Measurements from ENCODE around the gene CLMN. TPM values are rescaled to one million over a fixed set of nuclear protein-coding genes. Genes with fewer than 3 reads are reported as not detected.

The CLMN gene
- total and polyA plus RNA-seq, 10 of the 15 experiments (the other 5 are each of a cell fraction or from before 2014, with no cell fraction given), result 7.8 to 49.3 (median 18.5) TPM

DNA sequence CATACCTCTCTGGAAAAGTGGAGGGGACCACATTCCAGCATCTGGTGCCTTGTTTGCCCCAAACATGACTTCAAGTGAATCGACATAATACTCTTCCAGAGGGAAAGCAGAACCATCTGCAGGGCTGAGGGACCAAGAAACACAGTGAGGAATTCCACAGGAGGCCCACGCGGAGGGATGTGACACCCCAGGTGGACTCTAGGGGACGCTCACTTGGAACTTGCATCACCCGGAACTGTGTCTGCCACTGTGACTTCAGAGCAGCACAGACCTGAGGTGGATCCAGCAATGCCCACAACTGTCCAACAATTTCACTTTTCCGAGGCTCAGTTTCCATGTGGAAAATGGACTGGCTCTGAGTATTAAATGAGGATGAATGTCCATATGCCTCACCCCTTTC, 14.3 kb upstream of the CLMN start:
- Histone ChIP-seq H3K27me3 (replicated peaks in 1 of 2; ENCODE audit: control insufficient read depth in 2 of 2, insufficient read depth in 2 of 2, low read length in 1 of 2) (no peaks in the 10 kb centered on the region; a peak in 1 of 4 replicates), H3K4me1 (ENCODE audit: control insufficient read depth, insufficient read depth, low read length) (no peaks in the 10 kb centered on the region), H3K9ac (ENCODE audit: control insufficient read depth, insufficient read depth, low read length) (no peak overlapping the region), H3K36me3 (ENCODE audit: control insufficient read depth in 2 of 2, insufficient read depth in 2 of 2, low read length in 1 of 2) (no peaks in the 10 kb centered on the region), H3K4me2 (ENCODE audit: control insufficient read depth, insufficient read depth) (no peak overlapping the region), H3K9me3 (replicated peaks; ENCODE audit: control insufficient read depth, insufficient read depth, low read length) (no peaks in the 10 kb centered on the region), H3K79me2 (ENCODE audit: control insufficient read depth, insufficient read depth, low read length) (no peaks in the 10 kb centered on the region), H4K20me1 (ENCODE audit: control insufficient read depth, insufficient read depth) (no peaks in the 10 kb centered on the region), H2AFZ (ENCODE audit: control insufficient read depth, low read depth, low read length) (no peak overlapping the region), H3K27ac (ENCODE audit: control insufficient read depth, insufficient read depth) (no peak overlapping the region), H3K4me3 (no peak overlapping the region)
- SMC1A ChIA-PET (ENCODE audit: uncharacterized antibody, unreplicated experiment), result no interaction called here
- in situ Hi-C loops (cut with MboI), result no loop called here
- FAIRE-seq, result no peak
- 50% methylated on average over 6 of the region's 6 CpGs for WGBS (ENCODE audit: insufficient coverage, insufficient replicate concordance, low lambda C conversion rate, missing lambda C conversion rate)
- CTCF ChIA-PET, result interaction anchor here (1.4 kb wide), 1 partner anchor 27 kb away, joined by 3 read pairs; no protein-coding TSS in a partner anchor
- intact Hi-C loops (cut with micrococcal nuclease; ENCODE audit: unreplicated experiment), result no loop called here
- no TSS peak for BruUV-seq (replicated peaks)
- DNase-seq (ENCODE audit: low read depth, low spot score), result no peak
- RAD21 ChIA-PET (ENCODE audit: unreplicated experiment), result no interaction called here
- POLR2A ChIA-PET, result no interaction called here
- ATAC-seq, result no peak
- TF ChIP-seq, protein P1, sequence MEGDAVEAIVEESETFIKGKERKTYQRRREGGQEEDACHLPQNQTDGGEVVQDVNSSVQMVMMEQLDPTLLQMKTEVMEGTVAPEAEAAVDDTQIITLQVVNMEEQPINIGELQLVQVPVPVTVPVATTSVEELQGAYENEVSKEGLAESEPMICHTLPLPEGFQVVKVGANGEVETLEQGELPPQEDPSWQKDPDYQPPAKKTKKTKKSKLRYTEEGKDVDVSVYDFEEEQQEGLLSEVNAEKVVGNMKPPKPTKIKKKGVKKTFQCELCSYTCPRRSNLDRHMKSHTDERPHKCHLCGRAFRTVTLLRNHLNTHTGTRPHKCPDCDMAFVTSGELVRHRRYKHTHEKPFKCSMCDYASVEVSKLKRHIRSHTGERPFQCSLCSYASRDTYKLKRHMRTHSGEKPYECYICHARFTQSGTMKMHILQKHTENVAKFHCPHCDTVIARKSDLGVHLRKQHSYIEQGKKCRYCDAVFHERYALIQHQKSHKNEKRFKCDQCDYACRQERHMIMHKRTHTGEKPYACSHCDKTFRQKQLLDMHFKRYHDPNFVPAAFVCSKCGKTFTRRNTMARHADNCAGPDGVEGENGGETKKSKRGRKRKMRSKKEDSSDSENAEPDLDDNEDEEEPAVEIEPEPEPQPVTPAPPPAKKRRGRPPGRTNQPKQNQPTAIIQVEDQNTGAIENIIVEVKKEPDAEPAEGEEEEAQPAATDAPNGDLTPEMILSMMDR (IDR thresholded peaks at IDR 0.05 in 2 of 3, conservative IDR thresholded peaks at IDR 0.05 in 1 of 3; ENCODE audit: control insufficient read depth in 2 of 3, extremely low read depth in 1 of 3, insufficient read depth in 1 of 3, low read depth in 3 of 3, low read length in 3 of 3), result peak in 1 of 3 experiments; percentile 16; a peak in 1 of 6 replicates
- TF ChIP-seq TBL1XR1 (IDR thresholded peaks at IDR 0.05; ENCODE audit: low read depth, low read length), result no peak

DNA sequence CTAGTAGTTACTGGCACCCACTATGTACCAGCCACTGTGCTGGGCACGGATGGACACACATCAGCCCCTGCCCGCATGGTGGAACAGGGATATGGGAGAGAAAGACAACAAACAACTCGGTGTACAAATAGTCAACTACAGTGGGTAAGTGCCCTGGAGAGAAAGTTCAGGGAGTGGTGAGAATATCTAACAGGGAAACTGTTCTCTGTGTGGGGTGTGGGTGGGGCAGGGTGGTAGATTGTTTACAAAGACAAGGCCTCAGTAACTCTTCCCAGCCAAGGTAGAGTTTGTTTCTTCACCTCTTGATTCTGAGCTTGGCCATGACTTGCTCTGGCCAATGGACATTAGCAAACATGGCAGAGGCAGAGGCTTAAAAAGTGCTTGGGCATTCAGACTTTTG, 12.9 kb upstream of the CLMN start:
- H3K79me2 ChIP-seq (ENCODE audit: control insufficient read depth, insufficient read depth, low read length), result no peaks in the 10 kb centered on the region
- no peak for ATAC-seq
- peaks cover 10% of the 10 kb centered on the region for H3K4me1 ChIP-seq (ENCODE audit: control insufficient read depth, insufficient read depth, low read length)
- SMC1A ChIA-PET (ENCODE audit: uncharacterized antibody, unreplicated experiment), result interaction anchor here (0.6 kb wide), 1 partner anchor 49 kb away, joined by 3 read pairs; no protein-coding TSS in a partner anchor
- DNase-seq (ENCODE audit: low read depth, low spot score), result no peak
- intact Hi-C loops (cut with micrococcal nuclease; ENCODE audit: unreplicated experiment), result no loop called here
- BruUV-seq (replicated peaks), result no TSS peak
- no peak overlapping the region for H2AFZ ChIP-seq (ENCODE audit: control insufficient read depth, low read depth, low read length)
- H3K4me2 ChIP-seq (ENCODE audit: control insufficient read depth, insufficient read depth), result no peak overlapping the region
- H3K9me3 ChIP-seq (replicated peaks; ENCODE audit: control insufficient read depth, insufficient read depth, low read length), result no peaks in the 10 kb centered on the region; the same call in 2 of the 3 replicates
- no peaks in the 10 kb centered on the region for H3K27me3 ChIP-seq (replicated peaks in 1 of 2; ENCODE audit: control insufficient read depth in 2 of 2, insufficient read depth in 2 of 2, low read length in 1 of 2)
- TF ChIP-seq MEF2A (IDR thresholded peaks at IDR 0.05; ENCODE audit: insufficient read depth, low read depth, low read length) (no peak), ZBED1 (IDR thresholded peaks at IDR 0.05; ENCODE audit: borderline replicate concordance) (no peak), CHD4 (IDR thresholded peaks at IDR 0.05) (no peak)
- TF ChIP-seq, protein P2, sequence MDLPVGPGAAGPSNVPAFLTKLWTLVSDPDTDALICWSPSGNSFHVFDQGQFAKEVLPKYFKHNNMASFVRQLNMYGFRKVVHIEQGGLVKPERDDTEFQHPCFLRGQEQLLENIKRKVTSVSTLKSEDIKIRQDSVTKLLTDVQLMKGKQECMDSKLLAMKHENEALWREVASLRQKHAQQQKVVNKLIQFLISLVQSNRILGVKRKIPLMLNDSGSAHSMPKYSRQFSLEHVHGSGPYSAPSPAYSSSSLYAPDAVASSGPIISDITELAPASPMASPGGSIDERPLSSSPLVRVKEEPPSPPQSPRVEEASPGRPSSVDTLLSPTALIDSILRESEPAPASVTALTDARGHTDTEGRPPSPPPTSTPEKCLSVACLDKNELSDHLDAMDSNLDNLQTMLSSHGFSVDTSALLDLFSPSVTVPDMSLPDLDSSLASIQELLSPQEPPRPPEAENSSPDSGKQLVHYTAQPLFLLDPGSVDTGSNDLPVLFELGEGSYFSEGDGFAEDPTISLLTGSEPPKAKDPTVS (IDR thresholded peaks at IDR 0.05; ENCODE audit: low read depth, low read length), result no peak
- CTCF ChIA-PET, result interaction anchor here (1.4 kb wide), 1 partner anchor 28 kb away, joined by 3 read pairs; no protein-coding TSS in a partner anchor
- no peaks in the 10 kb centered on the region for H4K20me1 ChIP-seq (ENCODE audit: control insufficient read depth, insufficient read depth)
- H3K9ac ChIP-seq (ENCODE audit: control insufficient read depth, insufficient read depth, low read length), result no peak overlapping the region
- no peak overlapping the region for H3K27ac ChIP-seq (ENCODE audit: control insufficient read depth, insufficient read depth)
- 81% methylated on average over 3 of the region's 3 CpGs for WGBS (ENCODE audit: insufficient coverage, insufficient replicate concordance, low lambda C conversion rate, missing lambda C conversion rate)
- POLR2A ChIA-PET, result no interaction called here
- RAD21 ChIA-PET (ENCODE audit: unreplicated experiment), result no interaction called here
- in situ Hi-C loops (cut with MboI), result no loop called here
- FAIRE-seq, result no peak
- H3K36me3 ChIP-seq (ENCODE audit: control insufficient read depth in 2 of 2, insufficient read depth in 2 of 2, low read length in 1 of 2), result no peaks in the 10 kb centered on the region
- no peak overlapping the region for H3K4me3 ChIP-seq

All from GM12878 (cell line).